MM.1S (cell line): Measurements from ENCODE around the gene ZMIZ1.

Source experiments
- DNase-seq: peaks from one replicate; pipeline ENCODE4 v3.0.0-alpha.2; 2015
- H2AFZ ChIP-seq: fragments of 300-600 bp; sonication (generic); 2 replicates; pipeline ENCODE4 v1.6.0; 2016; ENCODE audit warnings: antibody characterized with exemption, low read length
- H3F3A ChIP-seq: fragments of 300-600 bp; sonication (generic); 2 replicates; pipeline ENCODE4 v1.6.1; 2016; ENCODE audit warnings: mild to moderate bottlenecking, antibody characterized with exemption, low read length, moderate library complexity, mixed read lengths; ENCODE audit not compliant: insufficient read depth
- H3K27ac ChIP-seq: fragments of 300-600 bp; sonication (generic); 2 replicates; pipeline ENCODE4 v1.5.1; 2016; ENCODE audit warnings: mild to moderate bottlenecking, low read length
- H3K27me3 ChIP-seq: fragments of 300-600 bp; sonication (generic); replicated peaks from 2 replicates; pipeline ENCODE4 v1.6.0; 2016; ENCODE audit warnings: low read length; ENCODE audit not compliant: insufficient read depth
- H3K36me3 ChIP-seq: fragments of 300-600 bp; sonication (generic); replicated peaks from 2 replicates; pipeline ENCODE4 v1.6.1; 2016; ENCODE audit warnings: mild to moderate bottlenecking, low read length, mixed read lengths; ENCODE audit not compliant: insufficient read depth
- H3K4me1 ChIP-seq: fragments of 300-600 bp; sonication (generic); 2 replicates; pipeline ENCODE4 v1.6.1; 2016; ENCODE audit warnings: low read length, mixed read lengths
- H3K4me2 ChIP-seq: fragments of 300-600 bp; sonication (generic); 2 replicates; pipeline ENCODE4 v1.6.0; 2016; ENCODE audit warnings: low read depth, low read length
- H3K4me3 ChIP-seq: fragments of 300-600 bp; sonication (generic); 2 replicates; pipeline ENCODE4 v1.5.1; 2016; ENCODE audit warnings: low read length, mixed read lengths
- H3K79me2 ChIP-seq: fragments of 300-600 bp; sonication (generic); 2 replicates; pipeline ENCODE4 v1.6.1; 2016; ENCODE audit warnings: mixed run types, low read length, mixed read lengths
- H3K9ac ChIP-seq: fragments of 300-600 bp; sonication (generic); 2 replicates; pipeline ENCODE4 v1.6.1; 2016; ENCODE audit warnings: low read length, mixed read lengths
- H3K9me2 ChIP-seq: fragments of 300-600 bp; sonication (generic); replicated peaks from 2 replicates; pipeline ENCODE4 v1.6.1; 2016; ENCODE audit warnings: mild to moderate bottlenecking, low read length, mixed read lengths; ENCODE audit not compliant: insufficient read depth
- H3K9me3 ChIP-seq: fragments of 300-600 bp; sonication (generic); replicated peaks from 2 replicates; pipeline ENCODE4 v1.6.1; 2016; ENCODE audit warnings: mild to moderate bottlenecking, low read length, mixed read lengths; ENCODE audit not compliant: insufficient read depth
- H4K20me1 ChIP-seq: fragments of 300-600 bp; sonication (generic); 2 replicates; pipeline ENCODE4 v1.6.1; 2016; ENCODE audit warnings: mild to moderate bottlenecking, low read length, moderate library complexity, mixed read lengths; ENCODE audit not compliant: insufficient read depth
- CTCF ChIP-seq: fragments of 300-600 bp; sonication (generic); IDR thresholded peaks from 2 replicates; pipeline ENCODE4 v1.5.1; 2016; ENCODE audit warnings: antibody characterized with exemption, low read length, mixed read lengths
- EZH2 ChIP-seq: fragments of 300-600 bp; sonication (generic); optimal IDR thresholded peaks from 2 replicates; pipeline ENCODE3; 2017; ENCODE audit warnings: low read depth, mild to moderate bottlenecking, antibody characterized with exemption, low read length, mixed read lengths
- EZH2phosphoT487 ChIP-seq: fragments of 300-600 bp; sonication (generic); IDR thresholded peaks from 2 replicates; pipeline ENCODE4 v1.6.1; 2018; ENCODE audit warnings: antibody characterized with exemption, low read length

Gene ZMIZ1

GRCh38 chr10:79171504-79171903 is 102.7 kb downstream of the ZMIZ1 start:
- no peaks in the 10 kb centered on the region for H3K79me2 ChIP-seq
- H3K4me3 ChIP-seq: no peak overlapping the region
- no peaks in the 10 kb centered on the region for H3F3A ChIP-seq
- no peak overlapping the region for H3K4me2 ChIP-seq
- no peaks in the 10 kb centered on the region for H3K9me2 ChIP-seq
- H3K4me1 ChIP-seq: no peaks in the 10 kb centered on the region
- TF ChIP-seq EZH2 (no peak), CTCF (no peak), EZH2phosphoT487 (no peak)
- no peaks in the 10 kb centered on the region for H3K9me3 ChIP-seq
- DNase-seq: no peak
- H3K27ac ChIP-seq: no peak overlapping the region
- no peaks in the 10 kb centered on the region for H3K27me3 ChIP-seq
- no peaks in the 10 kb centered on the region for H3K36me3 ChIP-seq
- H3K9ac ChIP-seq: no peak overlapping the region
- no peak overlapping the region for H2AFZ ChIP-seq
- no peaks in the 10 kb centered on the region for H4K20me1 ChIP-seq

DNA sequence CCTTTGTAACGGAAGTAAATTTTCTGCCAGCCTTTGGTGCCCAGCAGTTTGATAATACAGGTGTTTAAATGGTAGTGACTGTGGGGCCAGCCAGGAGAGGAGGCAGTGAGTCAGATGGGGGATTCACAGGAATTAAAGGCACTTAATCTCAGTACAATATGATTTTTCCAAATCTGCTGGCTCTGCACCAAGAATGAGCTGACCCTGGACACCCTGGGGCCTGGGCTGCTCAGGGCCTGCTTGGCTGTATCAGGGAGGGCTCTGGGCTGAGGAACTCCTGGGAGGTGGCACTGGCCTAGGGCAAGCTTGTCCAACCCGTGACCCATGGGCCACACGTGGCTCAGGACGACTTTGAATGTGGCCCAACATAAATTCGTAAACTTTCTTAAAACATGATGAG is 104.1 kb downstream of the ZMIZ1 start:
- Histone ChIP-seq H4K20me1 (no peaks in the 10 kb centered on the region), H3K36me3 (no peaks in the 10 kb centered on the region), H3K9me3 (no peaks in the 10 kb centered on the region), H3K4me1 (no peaks in the 10 kb centered on the region), H3K27ac (no peak overlapping the region), H3K9ac (no peak overlapping the region), H3K4me3 (no peak overlapping the region), H3F3A (no peaks in the 10 kb centered on the region), H3K79me2 (no peaks in the 10 kb centered on the region), H3K27me3 (no peaks in the 10 kb centered on the region), H3K4me2 (no peak overlapping the region), H2AFZ (no peak overlapping the region), H3K9me2 (no peaks in the 10 kb centered on the region)
- TF ChIP-seq CTCF (no peak), EZH2phosphoT487 (no peak), EZH2 (no peak)
- DNase-seq: no peak

GRCh38 chr10:79173582-79174262 is 105.0 kb downstream of the ZMIZ1 start:
- no peak overlapping the region for H3K4me2 ChIP-seq
- H3K79me2 ChIP-seq: no peaks in the 10 kb centered on the region
- no peak for TF ChIP-seq EZH2phosphoT487
- no peak for TF ChIP-seq CTCF
- no peak for TF ChIP-seq EZH2
- H3K4me1 ChIP-seq: no peaks in the 10 kb centered on the region
- no peaks in the 10 kb centered on the region for H3K27me3 ChIP-seq
- no peaks in the 10 kb centered on the region for H4K20me1 ChIP-seq
- H3K4me3 ChIP-seq: no peak overlapping the region
- H3K27ac ChIP-seq: no peak overlapping the region
- DNase-seq: no peak
- H3K9ac ChIP-seq: no peak overlapping the region
- no peak overlapping the region for H2AFZ ChIP-seq
- no peaks in the 10 kb centered on the region for H3F3A ChIP-seq
- no peaks in the 10 kb centered on the region for H3K9me3 ChIP-seq
- no peaks in the 10 kb centered on the region for H3K36me3 ChIP-seq
- H3K9me2 ChIP-seq: no peaks in the 10 kb centered on the region
